Measurements from ENCODE around the gene PABPN1L. TPM values are rescaled to one million over a fixed set of nuclear protein-coding genes. Genes with fewer than 3 reads are reported as not detected.

Gene PABPN1L
- total RNA-seq, 1 donor from 2014 or later: not detected

DNA sequence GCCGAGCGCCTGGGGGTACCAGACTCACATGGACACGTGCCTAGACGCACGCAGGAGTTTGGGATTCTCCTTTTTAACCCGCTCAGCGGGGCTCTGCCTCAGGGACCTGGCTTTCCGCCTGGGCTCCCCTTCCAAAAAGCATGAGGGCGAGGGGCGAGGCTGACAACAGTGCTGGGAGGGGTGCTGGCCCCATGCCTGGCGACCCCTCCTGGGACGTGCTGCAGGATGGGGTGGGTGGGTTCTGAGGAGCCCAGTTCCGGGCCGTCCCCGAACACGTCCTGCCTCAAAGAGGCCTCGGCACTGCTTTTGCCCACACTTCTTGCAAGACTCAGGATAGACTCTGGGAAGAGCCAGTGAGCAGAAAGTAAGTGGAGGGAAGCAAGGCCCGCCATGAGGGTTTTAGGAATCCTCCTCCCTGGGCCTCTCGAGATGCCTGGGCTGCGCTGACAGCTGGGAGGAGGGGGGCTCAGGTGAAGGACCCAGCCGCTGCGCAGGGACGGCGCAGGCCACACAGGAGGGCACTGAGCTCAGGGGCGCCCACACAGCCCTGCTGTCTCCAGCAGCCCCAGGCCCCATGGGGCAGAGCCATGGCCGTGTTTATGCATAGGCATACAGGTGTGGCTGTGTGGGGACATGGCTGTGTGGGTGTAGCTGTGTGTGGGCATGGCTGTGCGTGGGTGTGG, 15.4 kb upstream of the PABPN1L start:
- Histone ChIP-seq H4K20me1 (ENCODE audit: low read depth) (no peaks in the 10 kb centered on the region), H3K79me2 (ENCODE audit: low read depth) (no peaks in the 10 kb centered on the region), H3K9me3 (ENCODE audit: low read depth) (no peaks in the 10 kb centered on the region), H3K4me2 (no peak overlapping the region), H3K9ac (no peak overlapping the region), H3K36me3 (no peaks in the 10 kb centered on the region), H3K4me3 (no peak overlapping the region), H3K27me3 (no peaks in the 10 kb centered on the region), H3K4me1 (peaks cover 7% of the 10 kb centered on the region), H3K27ac (no peak overlapping the region), H2AFZ (replicated peaks) (no peak overlapping the region), H3F3A (ENCODE audit: low read depth) (no peaks in the 10 kb centered on the region)
- DNase-seq (ENCODE audit: low spot score): no peak
- Mint-ChIP-seq H3K27me3 (ENCODE audit: insufficient read depth, low read depth) (peaks cover 4% of the 10 kb centered on the region), H3K4me3 (no peak overlapping the region), H3K27ac (no peak overlapping the region), H3K36me3 (no peaks in the 10 kb centered on the region), H3K9me3 (no peaks in the 10 kb centered on the region), H3K4me1 (peaks cover 8% of the 10 kb centered on the region)
- TF ChIP-seq EZH2 (IDR thresholded peaks at IDR 0.05): no peak
- TF ChIP-seq, protein P1, sequence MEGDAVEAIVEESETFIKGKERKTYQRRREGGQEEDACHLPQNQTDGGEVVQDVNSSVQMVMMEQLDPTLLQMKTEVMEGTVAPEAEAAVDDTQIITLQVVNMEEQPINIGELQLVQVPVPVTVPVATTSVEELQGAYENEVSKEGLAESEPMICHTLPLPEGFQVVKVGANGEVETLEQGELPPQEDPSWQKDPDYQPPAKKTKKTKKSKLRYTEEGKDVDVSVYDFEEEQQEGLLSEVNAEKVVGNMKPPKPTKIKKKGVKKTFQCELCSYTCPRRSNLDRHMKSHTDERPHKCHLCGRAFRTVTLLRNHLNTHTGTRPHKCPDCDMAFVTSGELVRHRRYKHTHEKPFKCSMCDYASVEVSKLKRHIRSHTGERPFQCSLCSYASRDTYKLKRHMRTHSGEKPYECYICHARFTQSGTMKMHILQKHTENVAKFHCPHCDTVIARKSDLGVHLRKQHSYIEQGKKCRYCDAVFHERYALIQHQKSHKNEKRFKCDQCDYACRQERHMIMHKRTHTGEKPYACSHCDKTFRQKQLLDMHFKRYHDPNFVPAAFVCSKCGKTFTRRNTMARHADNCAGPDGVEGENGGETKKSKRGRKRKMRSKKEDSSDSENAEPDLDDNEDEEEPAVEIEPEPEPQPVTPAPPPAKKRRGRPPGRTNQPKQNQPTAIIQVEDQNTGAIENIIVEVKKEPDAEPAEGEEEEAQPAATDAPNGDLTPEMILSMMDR (IDR thresholded peaks at IDR 0.05): no peak
- no peak for TF ChIP-seq EZH2phosphoT487 (IDR thresholded peaks at IDR 0.05)

DNA sequence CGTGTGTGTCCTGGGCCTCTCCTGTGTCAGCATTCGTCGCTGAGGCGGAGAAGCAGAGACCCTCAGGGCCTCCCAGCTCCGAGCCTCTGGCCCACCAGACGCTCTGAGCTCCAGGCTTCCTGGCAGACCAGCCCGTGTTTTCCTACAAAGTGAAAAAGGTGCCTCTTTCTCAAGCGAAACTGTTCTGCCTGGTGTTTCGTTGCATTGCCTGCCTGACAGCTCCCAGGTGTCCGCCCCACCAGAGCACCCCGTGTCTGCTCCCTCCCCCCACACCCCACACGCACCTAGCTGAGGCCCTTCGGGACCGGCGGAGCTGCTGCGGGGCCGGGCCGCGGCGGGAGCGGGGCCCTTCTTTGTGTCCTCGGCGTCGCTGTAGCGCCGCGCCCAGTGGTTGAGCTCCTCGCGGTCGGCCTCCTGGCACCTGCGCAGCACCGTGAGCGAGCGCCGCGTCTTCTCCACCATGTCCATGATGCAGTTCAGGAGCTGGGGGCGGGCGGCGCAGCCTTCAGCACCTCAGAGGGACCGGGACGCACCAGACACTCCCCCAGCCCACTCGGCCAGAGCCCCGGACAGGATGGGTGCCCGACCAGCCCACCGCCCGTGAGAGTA, 14.7 kb upstream of the PABPN1L start:
- Mint-ChIP-seq H3K27me3 (ENCODE audit: insufficient read depth, low read depth) (peaks cover 6% of the 10 kb centered on the region), H3K9me3 (no peaks in the 10 kb centered on the region), H3K36me3 (no peaks in the 10 kb centered on the region), H3K4me1 (peaks cover 12% of the 10 kb centered on the region), H3K27ac (no peak overlapping the region), H3K4me3 (no peak overlapping the region)
- H3K4me3 ChIP-seq: no peak overlapping the region
- H3K36me3 ChIP-seq: no peaks in the 10 kb centered on the region
- no peak overlapping the region for H2AFZ ChIP-seq (replicated peaks)
- no peaks in the 10 kb centered on the region for H3F3A ChIP-seq (ENCODE audit: low read depth)
- no peaks in the 10 kb centered on the region for H3K79me2 ChIP-seq (ENCODE audit: low read depth)
- H3K9ac ChIP-seq: no peak overlapping the region
- H4K20me1 ChIP-seq (ENCODE audit: low read depth): no peaks in the 10 kb centered on the region
- H3K4me2 ChIP-seq: no peak overlapping the region
- no peaks in the 10 kb centered on the region for H3K9me3 ChIP-seq (ENCODE audit: low read depth)
- DNase-seq (ENCODE audit: low spot score): no peak
- peaks cover 7% of the 10 kb centered on the region for H3K4me1 ChIP-seq
- TF ChIP-seq EZH2 (IDR thresholded peaks at IDR 0.05) (no peak), EZH2phosphoT487 (IDR thresholded peaks at IDR 0.05) (no peak)
- TF ChIP-seq, protein P1 (IDR thresholded peaks at IDR 0.05): no peak
- no peak overlapping the region for H3K27ac ChIP-seq
- H3K27me3 ChIP-seq: no peaks in the 10 kb centered on the region

DNA sequence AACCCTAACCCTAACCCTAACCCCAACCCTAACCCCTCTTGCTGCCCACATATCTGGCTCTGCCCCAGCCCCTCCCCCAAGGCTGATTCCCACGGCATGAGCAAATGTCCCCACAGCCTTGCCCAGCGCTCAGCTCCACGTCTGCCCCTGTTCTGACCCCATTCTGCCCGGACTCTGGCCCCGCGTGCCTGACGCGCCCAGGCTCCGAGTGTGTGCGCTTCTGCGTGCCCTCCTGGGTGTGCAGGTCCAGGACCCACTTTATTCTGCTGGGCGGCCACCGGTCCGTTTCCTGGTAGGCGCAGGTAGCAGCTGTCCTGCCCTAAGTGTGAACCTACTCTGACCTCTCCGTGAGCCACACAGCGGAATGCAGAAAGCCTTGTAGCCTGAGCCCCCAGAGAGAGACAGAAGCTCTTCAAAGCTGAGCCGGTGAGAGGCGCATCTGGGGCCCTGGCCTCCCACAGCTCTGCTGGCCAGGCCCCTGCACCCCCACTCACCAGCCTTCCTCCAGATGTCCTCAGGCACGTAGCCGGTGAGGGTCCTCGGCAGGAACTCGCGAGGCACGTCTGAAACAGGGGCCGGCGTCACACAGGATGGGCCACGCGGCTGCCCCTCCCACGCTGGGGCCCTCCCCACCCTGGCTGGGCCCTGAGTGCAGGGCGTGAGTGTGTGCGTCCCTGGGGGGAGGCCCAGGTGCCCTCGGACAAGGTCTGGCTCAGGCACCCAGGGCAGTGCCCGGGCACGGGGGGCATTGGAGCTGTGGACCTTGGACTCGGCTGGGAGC, 14.0 kb upstream of the PABPN1L start:
- peak overlapping the region; percentile 65 for H3K27ac Mint-ChIP-seq
- Histone ChIP-seq H3K36me3 (no peaks in the 10 kb centered on the region), H3K79me2 (ENCODE audit: low read depth) (no peaks in the 10 kb centered on the region), H2AFZ (replicated peaks) (no peak overlapping the region), H3K27me3 (no peaks in the 10 kb centered on the region), H3K9ac (no peak overlapping the region), H3K4me1 (peaks cover 7% of the 10 kb centered on the region), H3K9me3 (ENCODE audit: low read depth) (no peaks in the 10 kb centered on the region), H3K4me3 (no peak overlapping the region), H3K27ac (no peak overlapping the region), H4K20me1 (ENCODE audit: low read depth) (no peaks in the 10 kb centered on the region), H3K4me2 (no peak overlapping the region), H3F3A (ENCODE audit: low read depth) (no peaks in the 10 kb centered on the region)
- peaks cover 8% of the 10 kb centered on the region for H3K27me3 Mint-ChIP-seq (ENCODE audit: insufficient read depth, low read depth)
- peaks cover 12% of the 10 kb centered on the region for H3K4me1 Mint-ChIP-seq
- TF ChIP-seq EZH2 (IDR thresholded peaks at IDR 0.05) (no peak), EZH2phosphoT487 (IDR thresholded peaks at IDR 0.05) (no peak)
- TF ChIP-seq, protein P1 (IDR thresholded peaks at IDR 0.05): no peak
- no peaks in the 10 kb centered on the region for H3K36me3 Mint-ChIP-seq
- H3K4me3 Mint-ChIP-seq: no peak overlapping the region
- no peaks in the 10 kb centered on the region for H3K9me3 Mint-ChIP-seq
- DNase-seq (ENCODE audit: low spot score): peak; percentile 40

Data from neural progenitor cell (in vitro differentiated cells).